HL-60/S4 (cell line): Measurements from ENCODE around the gene SCRT2.
"Not testable (repeated sequence)": the region's sequence is repeated elsewhere in the genome, so short reads cannot be mapped to it uniquely, and the experiment has no call there.

ENCODE experiments used
- in situ Hi-C: fragments of 300-500 bp; cut with MboI; formaldehyde crosslinking; loops from 2 replicates; pipeline ENCODE4 v1.14.3; 2022; ENCODE audit warnings: low sequenced_read_pairs

SCRT2 gene

GRCh38 chr20:701401-702129 is 26.0 kb upstream of the SCRT2 start:
- in situ Hi-C loops = no loop called here

- in situ Hi-C loops = no loop called here
Measured at GRCh38 chr20:699811-700338, 24.3 kb upstream of the SCRT2 start.

GRCh38 chr20:699342-699741 is 23.7 kb upstream of the SCRT2 start:
- in situ Hi-C loops = no loop called here

- in situ Hi-C loops = no loop called here
Measured at GRCh38 chr20:698276-698675, 22.7 kb upstream of the SCRT2 start.

- in situ Hi-C loops = no loop called here
Measured at GRCh38 chr20:697826-698225, 22.2 kb upstream of the SCRT2 start.

GRCh38 chr20:695165-695866 is 19.7 kb upstream of the SCRT2 start:
- in situ Hi-C loops = no loop called here

- in situ Hi-C loops = no loop called here
Measured at GRCh38 chr20:694496-694895, 18.9 kb upstream of the SCRT2 start.

GRCh38 chr20:693786-694185 is 18.2 kb upstream of the SCRT2 start:
- in situ Hi-C loops = not testable (repeated sequence)

- in situ Hi-C loops = no loop called here
Measured at GRCh38 chr20:692044-692443, 16.4 kb upstream of the SCRT2 start.

- in situ Hi-C loops = no loop called here
Measured at GRCh38 chr20:689947-690346, 14.3 kb upstream of the SCRT2 start.

GRCh38 chr20:689348-689747 is 13.7 kb upstream of the SCRT2 start:
- in situ Hi-C loops = no loop called here

- in situ Hi-C loops = no loop called here
Measured at GRCh38 chr20:688809-689212, 13.2 kb upstream of the SCRT2 start.

GRCh38 chr20:687468-688203 is 12.0 kb upstream of the SCRT2 start:
- in situ Hi-C loops = no loop called here

GRCh38 chr20:684676-685319 is 9.2 kb upstream of the SCRT2 start:
- in situ Hi-C loops = no loop called here

GRCh38 chr20:682123-682522 is 6.5 kb upstream of the SCRT2 start:
- in situ Hi-C loops = no loop called here

- in situ Hi-C loops = no loop called here
Measured at GRCh38 chr20:680638-681187, 5.1 kb upstream of the SCRT2 start.

- in situ Hi-C loops = no loop called here
Measured at GRCh38 chr20:677957-678356, 2.4 kb upstream of the SCRT2 start.

- in situ Hi-C loops = no loop called here
Measured at GRCh38 chr20:676967-677366, 1.4 kb upstream of the SCRT2 start.

GRCh38 chr20:676315-676937 is 824 bp upstream of the SCRT2 start:
- in situ Hi-C loops = no loop called here

- in situ Hi-C loops = no loop called here
Measured at GRCh38 chr20:675033-675452, 559 bp downstream of the SCRT2 start.
